ENCODE data around the gene TLL1.

The TLL1 gene

DNA sequence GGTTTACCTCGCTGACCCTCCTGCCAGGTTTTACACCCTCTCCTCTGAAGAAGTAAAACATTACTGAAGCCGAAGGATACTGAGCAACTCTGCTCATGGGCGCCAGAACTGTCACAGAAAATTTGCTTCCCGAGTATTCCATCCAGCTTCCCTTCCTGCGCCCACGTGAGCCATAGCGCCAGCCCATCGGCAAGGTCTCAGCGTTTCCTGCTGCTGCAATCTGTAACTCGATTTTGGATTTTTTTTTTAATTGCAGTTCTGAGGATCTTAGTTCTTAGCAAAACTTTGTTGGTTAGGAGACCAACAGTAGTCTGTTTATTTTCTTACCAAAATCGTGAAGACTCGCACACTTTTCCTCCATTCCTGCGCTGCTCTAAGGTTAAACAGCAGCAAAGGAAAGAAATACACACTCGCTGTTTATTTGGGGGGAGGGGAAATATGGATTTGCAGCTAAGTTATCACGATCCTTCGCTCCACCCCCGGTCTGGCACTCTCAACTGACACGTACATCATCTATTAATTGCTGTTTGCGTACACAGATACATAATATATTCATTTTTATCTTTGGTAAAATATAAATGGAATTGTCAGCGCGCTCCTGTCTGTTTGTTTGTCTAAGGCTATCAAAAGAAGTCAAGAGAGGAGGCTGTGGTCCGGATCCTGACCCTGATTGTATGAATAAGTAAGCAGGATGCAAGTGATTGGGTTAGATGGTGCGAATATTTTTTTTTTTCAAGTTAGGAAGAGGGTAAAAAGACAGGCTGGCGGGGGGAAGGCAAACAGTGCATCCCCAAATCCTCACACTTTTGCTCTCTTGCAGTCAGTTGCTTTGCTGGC is at the start of gene TLL1:
Gene TLL1 (plus strand): TSS at position 777 of the 837 bp plus-strand sequence. CDS start 668 bp downstream, outside the sequence.
- no peak for DNase-seq

DNA sequence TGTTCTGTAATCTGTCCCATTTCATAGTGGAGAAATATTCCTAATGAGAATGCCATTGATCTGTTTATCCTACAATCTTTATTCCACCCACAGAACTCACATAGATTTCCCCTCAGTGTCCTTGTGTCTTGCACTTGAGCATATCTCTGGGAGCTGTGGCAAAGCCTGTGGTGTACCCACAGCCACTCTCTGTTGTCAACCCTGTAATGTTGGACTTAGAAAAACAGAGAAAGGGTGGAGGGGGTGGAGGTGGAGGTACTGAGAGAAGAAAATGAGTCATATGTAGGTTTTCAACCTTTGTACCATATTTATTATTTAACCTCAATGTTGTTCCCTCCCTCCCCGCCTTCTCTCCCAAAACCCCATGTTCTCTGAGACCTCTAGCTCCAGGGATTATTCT is 46.9 kb upstream of the TLL1 start:
- DNase-seq = no peak

DNA sequence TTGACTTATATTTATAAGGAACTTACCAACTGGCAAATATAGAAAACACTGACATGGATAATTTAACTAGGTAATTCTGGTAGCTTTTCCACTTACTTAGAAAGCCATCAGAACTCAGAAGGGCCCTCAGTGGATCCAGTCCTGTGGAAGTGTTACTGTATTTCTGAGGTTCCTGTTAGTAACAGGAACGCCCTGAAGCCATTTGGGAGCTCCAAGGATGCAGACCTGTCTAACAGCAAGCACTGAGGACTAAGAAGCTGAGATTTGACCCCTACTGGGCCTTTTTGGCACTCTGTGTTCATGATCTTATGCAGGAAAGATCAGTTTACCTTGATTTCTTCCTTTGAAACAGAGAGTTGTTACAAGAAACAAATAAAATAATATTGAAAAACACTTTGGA is 46.0 kb upstream of the TLL1 start:
- no peak for DNase-seq

DNA sequence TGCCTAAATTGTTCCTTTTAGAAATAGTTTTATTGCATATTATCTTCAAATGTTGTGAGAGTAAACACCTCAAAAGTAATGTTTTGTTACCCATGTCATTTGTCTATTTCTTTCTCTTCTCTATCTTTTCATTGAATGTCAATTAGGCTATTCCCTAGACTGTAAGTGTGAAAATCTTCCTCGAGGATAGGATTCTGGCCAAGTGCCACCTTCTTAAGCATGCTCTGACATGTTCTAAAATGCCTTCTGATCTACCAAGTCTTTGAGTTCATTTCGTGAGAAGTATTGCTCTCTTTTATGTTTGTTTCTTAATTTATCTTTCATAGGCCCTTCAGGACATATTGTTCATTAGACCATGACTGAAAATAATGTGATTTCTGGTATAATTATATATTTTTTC is 44.1 kb upstream of the TLL1 start:
- no peak for DNase-seq

DNA sequence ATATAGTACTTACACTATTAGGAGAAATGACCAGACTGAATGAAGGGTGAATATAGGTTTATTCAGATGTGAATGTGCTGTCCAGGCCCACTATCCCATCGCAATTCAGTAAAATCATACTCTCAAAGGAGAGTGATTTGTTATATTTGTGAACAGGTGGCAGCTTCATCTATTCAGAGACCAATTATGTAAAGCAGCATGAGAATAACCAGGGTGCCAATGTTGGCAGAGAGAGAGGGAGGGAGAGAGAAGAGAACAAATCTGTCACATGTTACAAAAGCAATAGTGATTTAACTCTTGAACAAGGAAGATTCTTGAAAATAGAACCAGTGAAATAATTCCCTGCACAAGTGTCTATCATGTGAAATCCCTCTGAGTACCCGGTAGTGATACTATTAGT is 38.9 kb upstream of the TLL1 start:
- DNase-seq = no peak

DNA sequence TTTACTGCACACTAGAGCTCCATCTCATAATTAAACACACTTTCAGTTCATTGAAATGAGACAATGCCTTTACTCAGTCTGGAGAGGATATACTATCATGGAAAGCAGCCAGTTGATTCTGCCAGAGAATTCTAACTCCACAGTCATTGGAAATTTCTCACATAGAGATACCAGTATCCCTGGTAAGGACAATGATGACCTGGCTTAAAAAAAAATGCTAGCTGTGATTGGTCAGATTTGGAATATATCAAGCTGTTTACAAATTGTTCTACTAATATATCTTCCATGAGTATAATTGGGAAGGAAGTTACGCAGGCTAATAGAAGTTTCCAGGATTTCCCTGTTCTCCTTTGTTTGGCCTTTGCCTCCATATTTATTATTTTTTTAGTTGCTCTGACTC is 34.5 kb upstream of the TLL1 start:
- no peak for DNase-seq

DNA sequence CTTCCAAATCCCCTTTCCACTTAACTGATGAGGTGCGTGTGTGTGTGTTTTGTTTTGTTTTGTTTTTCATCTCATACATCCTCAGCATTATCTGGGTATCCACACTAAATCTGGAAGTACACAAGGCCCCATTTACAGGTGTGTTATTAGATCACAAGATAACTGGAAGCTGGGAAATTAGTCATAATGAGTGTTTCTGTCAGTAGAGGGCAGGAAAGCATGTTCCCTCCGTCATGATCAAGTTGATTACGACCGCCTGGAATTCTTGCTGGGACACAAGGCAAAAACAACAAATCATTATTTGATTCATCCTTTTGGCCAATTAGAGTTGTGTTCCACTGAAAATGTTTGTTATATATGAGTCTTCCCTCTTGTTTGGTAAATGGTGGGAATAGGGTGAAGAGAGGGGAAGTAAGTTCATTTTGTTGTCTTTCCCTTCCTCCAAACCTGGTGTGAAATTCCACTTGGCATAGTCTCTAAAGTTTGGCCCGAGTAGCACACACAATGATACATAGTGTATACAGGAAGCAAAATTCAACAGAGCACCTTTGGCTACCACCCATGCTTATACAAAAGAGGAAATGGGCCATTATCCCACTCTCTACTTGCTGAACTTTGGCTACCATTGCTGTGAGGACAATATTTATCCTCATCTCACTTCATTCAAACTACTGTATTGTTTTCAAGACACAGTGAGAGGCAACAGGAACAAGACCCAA is 33.3 kb upstream of the TLL1 start:
- DNase-seq = no peak

DNA sequence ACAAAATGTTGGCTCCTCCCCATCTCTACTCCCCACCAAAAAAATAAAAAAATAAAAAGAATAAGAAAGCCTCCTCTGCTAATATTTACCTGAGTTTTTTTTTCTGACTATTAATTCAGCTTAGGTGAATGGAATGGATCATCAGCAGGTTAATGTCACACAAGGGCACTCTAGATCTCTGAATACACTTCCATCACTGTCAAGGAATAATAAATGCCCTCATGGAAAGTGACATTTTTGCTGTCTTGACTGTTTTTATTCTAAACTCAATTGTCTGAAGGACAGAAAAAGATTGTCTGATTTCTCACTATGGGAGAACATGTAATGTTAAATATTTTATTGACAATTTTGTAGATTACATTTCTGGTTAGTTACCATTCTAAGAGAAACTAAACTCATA is 30.4 kb upstream of the TLL1 start:
- DNase-seq = no peak

DNA sequence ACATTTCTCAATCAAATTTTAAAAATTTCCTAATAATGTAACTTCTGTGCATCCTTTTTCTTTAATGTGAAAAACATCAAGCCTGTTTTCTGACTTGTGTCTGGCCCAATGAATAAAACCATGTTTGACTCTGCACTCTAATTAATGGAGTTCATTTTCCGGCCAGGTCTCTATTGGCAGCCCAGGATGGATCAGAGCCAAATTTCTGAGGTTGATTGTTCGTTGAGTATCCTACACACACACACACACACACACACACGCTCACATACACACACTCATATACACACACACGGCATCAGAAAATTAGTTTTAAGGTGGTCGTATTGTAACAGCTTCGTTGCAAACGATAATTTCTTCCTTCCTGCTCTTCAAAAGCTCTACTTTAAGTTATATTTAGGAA is 28.9 kb upstream of the TLL1 start:
- no peak for DNase-seq

DNA sequence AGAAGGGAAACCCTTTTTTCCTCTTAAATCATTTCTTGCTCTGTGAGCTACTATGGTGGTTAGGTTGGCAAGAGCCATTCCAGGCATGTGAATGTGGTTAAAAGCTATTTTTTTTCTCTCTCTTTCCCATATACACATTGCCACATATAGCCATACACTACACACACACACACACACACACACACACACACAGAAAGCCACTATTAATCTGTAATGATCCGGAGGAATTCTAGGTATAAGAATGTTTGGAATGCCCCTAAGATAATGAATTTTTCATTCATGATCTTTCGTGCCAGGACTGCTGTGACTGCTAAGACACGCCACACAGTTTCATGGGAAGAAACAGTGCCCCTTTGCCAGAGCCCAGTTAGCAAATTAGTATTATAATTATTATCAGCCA is 21.8 kb upstream of the TLL1 start:
- no peak for DNase-seq

DNA sequence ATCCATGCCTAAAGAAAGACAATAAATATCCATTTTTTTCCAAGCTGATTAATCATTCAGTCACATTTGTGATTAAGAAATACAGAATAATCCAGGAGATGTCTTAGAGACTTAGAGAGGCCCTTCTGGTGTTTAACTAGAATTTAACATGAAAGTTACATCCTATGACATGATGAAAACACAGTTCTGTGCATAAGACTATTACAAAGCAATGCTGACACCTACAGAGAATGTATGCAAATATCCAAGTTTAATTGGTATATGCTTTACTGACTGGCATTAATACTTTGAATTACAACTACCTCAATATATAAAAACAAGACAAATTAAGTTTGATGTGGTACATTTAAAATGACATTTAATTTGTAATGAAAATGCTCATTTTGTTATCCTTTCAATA is 17.8 kb upstream of the TLL1 start:
- DNase-seq = no peak

DNA sequence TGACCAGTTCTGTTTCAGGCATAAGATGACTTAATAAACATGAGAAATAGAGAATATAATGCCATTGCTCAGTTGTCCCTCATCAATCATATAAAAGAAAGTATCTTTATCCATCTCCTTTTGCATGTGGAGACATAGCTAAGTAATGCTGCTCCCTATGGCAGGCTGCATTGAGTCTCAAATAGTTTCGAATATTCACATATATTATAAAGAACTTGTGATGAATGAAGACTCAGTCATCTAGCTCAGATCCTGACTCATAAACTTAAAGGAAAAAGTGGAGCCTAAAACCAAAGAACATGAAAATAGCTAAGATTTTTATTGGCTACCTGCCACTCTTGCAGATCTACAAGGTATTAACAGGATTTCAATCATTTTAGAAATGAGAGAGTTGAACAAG is 11.7 kb upstream of the TLL1 start:
- no peak for DNase-seq

DNA sequence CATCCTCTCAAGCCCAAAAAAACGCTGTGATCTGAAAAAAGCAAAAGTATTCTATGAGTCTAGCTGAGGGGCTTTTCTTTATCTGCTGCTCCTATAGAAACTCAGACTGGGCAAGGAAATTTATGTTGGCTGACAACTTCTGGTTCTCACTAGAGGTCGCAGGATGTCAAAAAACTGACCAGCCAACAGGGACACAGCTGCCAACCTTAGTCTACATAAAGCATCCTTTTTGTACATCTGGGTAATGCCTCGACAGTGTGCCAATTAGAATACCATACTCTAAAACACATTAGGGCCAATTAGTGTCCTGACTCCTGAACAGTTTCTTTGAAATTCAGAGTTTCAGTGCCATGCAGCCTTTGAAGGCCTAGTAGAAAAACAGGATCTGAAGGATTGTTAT is 8.8 kb upstream of the TLL1 start:
- no peak for DNase-seq

DNA sequence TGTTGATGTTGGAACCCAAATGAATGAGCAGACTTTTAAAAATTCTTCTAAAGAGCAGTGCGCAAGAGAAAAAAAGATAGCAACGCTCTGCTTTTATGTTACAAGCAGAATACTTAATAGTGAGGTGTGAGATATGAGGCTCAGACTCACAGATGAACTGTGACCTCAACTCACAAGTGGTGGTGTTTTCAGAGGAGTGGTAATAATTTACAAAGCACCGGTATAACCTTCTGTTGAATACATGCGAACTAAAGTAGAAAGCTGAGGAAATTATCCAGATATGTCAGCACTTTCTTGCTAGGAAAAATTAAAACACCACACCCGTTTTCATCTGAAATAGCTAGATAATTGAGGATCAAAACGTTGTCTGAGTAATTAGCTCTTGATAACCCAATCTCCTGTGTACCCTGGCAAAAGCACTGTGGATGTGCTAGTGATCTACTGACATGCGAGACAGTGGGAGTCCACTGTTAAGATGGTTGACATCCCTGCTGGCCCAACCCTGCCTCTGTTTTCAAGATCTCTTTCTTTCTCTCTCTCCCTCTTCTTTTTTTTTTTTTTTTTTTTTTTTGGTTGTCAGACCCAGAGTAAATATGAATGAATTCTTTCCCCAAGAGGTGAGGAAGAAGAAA is 6.9 kb upstream of the TLL1 start:
- DNase-seq = no peak

DNA sequence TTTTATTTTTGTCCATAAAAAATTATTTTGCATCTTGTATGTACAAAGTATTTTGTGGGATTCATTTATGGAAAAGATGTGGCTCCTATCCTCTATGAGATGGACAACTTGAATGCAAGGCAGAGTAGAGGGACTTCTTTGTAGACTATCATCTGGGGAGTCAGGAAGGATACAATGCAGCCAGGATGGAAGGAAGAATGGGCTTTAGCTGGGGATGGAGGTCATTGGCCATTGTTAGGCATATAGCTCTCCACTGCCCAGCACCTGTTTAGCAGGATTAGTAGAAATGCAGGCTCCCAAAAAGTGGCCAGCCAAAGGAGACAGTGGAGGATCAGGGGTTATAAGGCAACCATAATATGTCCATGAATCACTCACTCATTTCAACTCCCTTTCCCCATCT is 5.1 kb upstream of the TLL1 start:
- no peak for DNase-seq

DNA sequence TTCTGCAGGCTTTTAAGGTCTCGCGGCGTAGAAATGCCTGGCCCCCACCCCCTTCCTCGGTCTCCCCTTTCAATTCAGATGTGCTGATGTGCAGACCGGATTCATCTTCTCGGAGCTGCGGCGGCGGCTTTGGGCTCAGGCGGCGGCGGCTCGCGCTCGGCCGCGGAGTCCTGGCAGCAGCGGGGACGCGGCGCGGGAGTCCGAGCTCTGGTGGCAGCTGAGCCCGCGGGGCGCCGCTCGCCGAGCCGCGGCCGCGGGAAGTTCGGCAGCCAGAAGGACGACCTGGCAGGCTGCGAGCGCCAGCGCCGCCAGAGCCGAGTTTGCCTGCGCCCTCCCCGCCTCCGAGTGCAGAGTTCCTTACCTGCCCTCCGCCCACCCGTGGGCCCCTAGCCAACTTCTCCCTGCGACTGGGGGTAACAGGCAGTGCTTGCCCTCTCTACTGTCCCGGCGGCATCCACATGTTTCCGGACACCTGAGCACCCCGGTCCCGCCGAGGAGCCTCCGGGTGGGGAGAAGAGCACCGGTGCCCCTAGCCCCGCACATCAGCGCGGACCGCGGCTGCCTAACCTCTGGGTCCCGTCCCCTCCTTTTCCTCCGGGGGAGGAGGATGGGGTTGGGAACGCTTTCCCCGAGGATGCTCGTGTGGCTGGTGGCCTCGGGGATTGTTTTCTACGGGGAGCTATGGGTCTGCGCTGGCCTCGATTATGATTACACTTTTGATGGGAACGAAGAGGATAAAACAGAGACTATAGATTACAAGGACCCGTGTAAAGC is 448 bp downstream of the TLL1 start:
- DNase-seq = no peak

DNA sequence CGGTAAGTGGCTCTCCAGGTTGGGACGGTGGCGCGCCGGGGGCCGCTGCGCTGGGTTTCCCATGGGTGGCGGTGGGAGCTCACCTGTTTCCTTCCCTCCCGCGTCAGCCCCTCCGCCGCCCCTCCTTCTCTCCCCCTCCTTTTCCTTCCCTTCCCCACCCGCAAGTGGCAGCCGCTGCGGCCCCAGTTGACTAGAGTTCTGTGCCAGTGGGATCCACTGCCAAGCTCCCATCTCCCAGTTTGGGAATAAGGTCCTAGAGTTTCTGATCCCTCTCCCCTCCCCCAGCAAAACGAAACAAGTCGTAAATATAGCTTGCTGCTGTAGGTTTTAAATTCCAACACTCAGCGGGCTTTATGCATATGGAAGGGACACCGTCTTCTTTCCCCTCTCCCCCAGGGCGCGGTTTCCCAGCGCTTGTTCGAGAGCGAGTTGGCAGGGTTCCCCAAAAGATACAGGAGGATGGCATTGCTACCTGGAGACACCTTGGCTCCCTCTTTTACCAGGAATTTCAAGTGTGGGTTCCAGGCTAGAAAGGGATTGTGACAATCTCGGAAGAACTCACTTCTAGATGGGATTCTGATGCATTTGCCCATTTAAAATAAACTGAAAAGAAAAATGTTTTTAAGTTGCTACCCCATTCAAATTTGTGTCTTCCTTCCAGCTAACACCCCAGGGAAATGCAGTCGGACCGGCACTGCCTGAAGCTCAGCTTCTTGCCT is 1.2 kb downstream of the TLL1 start:
- DNase-seq = no peak

DNA sequence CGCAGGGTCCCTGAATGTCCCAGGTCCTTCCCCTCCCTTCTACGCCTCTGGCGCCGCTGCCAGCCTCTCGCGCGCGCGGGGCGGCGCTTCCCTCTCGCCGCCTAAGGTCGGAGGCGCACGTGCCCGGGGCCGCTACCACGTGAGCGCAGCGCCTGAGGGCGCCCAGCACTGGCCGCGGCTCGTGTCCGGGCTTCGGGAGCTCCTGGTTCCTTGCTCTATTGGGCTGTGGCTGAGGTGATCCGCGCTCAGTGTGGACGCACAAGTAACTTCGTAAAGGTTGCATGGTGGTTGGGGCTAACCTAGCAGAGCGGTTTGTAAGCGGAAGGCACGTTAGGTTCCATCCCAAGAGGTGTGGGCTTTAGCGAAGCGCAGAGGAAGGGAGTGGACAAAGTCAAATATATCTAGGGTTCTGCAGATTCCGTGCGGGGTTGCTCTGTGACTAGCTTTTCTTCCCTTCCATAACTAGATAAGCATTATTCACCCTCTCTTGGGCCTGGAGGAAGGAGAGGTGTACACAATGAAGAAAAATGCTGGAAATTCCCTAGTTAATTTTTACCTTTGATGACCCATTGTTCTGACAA is 1.8 kb downstream of the TLL1 start:
- no peak for DNase-seq

DNA sequence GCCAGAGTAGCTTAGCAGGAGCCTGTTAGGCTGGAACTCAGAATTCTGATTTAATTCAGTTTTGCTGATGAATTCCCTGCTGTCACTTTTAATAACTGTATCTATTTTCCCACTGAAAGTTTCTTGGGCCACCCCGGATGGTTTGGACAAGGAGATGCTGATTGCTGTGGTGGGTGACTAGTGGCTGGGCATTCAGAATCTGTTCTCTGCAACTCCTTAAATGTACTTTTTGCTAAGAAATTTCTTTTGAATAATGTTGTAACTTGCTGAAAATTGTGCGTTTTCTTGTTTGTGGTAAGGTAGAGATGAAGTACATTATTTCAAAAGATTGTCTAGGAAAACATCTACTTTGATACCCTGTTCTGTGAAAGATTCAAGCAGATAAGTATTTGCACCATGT is 2.4 kb downstream of the TLL1 start:
- DNase-seq = no peak

DNA sequence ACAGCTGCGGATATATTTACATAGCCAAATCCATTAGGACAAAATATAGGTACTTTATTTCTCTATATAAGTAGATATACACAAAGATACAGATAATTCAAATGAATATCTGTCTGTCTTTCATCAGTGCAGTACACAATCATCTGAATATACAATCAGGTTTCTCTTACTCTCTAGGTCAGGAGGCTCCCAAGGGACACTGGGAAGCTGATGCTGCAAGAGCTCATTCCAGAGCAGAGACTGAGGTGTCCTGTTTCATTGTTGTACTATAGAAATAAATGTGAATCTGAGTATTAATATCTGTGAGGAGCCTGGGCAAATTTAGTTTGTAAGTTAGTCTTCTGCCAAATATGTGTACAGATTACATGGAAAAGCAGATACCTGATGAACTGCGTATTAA is 4.2 kb downstream of the TLL1 start:
- no peak for DNase-seq

DNA sequence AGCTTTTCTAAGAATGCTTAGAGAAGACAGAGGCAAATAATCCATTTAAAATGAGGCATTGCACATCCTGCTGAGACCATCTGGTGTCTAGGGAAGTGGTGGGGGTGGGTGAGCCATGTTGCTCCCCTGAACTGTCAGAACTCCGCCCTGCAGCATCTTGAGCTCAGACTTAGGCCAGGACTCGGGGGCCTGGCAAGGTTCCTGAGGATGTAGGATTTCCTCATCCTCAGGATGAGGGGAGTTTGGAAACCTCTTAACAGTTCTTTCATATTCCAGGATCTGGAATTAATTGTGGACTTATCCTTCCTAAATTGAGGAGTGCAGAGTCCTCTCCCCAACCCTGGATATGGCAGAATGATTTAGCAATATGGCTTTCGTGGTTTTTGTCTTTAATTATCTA is 6.6 kb downstream of the TLL1 start:
- no peak for DNase-seq

DNA sequence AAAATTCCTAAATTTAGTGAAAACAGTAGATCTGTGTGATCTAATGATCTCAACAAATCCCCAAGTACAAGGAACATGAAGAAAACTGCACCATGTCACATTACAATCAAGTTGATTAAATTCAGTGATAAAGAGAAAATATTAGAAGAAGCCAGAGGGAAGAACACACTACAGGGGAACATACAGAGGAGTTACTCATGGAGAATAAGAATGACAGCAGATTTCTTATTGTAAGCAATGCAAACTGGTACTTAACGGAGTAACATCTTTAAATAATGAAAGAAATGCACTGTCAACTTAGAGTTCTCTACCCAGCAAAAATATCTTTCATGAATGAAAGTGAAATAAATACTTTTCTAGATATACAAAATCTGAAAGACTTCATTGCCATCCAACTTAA is 21.1 kb downstream of the TLL1 start:
- no peak for DNase-seq
